Measurements from ENCODE around the gene MOV10L1.

DNA sequence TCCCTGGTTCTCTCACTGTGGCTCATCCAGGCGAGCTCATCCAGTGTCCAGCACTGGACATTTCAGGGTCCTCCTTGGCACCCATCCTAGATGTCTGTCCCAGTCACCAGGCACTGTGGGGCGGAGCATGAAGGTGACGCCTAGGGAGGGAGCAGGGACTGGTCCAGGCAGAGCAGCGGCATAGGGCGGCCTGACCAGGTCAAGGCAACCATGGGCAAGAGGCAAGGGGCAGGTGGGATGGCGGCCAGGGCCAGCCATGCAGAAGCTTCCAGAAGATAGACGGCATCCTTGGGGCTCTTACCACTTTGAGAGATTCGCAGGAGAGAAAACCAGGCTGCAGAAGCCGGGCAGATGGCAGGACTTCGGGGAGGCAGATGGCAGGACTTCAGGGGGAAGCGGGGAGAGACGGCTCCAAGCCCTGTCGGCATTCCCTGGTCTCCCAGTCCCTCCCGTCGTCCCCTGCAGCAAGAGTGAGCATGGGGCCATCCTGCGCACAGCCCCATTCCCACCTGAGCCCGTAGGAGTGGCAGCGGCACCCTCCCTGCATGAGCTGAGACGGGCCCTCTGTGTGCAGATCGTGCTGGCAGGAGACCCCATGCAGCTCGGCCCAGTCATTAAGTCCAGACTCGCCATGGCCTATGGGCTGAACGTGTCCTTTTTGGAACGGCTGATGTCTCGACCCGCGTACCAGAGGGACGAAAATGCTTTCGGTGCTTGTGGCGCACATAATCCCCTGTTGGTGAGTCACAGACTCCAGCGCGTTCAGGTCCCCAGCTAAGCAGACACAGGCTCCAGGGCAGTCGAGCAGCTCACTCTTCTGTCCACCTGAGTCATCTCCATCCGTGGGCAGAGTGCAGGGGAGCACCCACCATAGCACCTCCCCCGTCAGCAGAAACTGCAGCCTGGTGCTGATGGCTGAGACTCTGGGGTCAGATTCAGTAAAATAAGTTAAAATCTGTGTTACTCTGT is 60.6 kb downstream of the MOV10L1 start:
- TF ChIP-seq, protein P1, sequence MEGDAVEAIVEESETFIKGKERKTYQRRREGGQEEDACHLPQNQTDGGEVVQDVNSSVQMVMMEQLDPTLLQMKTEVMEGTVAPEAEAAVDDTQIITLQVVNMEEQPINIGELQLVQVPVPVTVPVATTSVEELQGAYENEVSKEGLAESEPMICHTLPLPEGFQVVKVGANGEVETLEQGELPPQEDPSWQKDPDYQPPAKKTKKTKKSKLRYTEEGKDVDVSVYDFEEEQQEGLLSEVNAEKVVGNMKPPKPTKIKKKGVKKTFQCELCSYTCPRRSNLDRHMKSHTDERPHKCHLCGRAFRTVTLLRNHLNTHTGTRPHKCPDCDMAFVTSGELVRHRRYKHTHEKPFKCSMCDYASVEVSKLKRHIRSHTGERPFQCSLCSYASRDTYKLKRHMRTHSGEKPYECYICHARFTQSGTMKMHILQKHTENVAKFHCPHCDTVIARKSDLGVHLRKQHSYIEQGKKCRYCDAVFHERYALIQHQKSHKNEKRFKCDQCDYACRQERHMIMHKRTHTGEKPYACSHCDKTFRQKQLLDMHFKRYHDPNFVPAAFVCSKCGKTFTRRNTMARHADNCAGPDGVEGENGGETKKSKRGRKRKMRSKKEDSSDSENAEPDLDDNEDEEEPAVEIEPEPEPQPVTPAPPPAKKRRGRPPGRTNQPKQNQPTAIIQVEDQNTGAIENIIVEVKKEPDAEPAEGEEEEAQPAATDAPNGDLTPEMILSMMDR (IDR thresholded peaks at IDR 0.05; ENCODE audit: low read depth, low read length), result no peak
- no peak for TF ChIP-seq EZH2phosphoT487 (IDR thresholded peaks at IDR 0.05; ENCODE audit: low read depth)
